ENCODE results near the gene ASCL5.

ASCL5 gene

DNA sequence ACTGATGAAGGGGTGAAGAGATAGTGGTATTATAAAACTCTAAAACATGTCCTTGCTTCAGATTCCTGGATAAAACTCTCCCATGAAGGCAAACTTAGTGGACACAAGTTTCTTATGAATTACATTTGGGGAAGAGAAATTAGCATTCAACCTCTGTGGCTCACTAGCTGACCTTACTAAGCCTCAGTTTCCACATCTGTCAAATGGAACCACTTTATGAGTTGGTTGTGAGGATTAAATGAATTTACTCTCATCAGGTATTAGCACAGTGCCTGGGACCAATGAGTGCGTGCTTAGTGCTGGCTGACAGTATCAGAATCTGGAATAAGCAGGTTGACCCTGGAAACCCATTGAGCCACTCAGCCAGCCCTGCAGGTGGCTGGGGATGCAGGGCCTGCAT is 17.3 kb downstream of the ASCL5 start:
- DNase-seq = no peak

DNA sequence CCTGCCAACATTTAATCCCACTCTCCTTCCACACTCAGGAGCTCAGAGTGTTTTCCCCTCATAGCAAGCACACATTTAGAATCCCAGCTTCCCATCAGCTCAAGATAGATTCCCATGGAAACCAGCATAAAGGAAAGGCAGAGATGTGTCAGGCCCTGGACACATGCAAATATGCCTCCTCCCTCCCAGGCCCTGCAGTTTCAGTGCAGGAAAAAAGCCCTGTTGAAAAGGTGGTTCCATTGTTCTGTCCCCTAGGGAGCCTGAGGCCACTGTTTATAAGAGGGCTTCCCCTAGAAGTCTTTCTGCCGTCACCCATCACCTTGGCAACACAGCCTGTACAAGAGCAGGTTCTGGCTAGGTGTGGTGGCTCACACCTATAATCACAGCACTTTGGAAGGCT is 18.4 kb downstream of the ASCL5 start:
- no peak for DNase-seq

DNA sequence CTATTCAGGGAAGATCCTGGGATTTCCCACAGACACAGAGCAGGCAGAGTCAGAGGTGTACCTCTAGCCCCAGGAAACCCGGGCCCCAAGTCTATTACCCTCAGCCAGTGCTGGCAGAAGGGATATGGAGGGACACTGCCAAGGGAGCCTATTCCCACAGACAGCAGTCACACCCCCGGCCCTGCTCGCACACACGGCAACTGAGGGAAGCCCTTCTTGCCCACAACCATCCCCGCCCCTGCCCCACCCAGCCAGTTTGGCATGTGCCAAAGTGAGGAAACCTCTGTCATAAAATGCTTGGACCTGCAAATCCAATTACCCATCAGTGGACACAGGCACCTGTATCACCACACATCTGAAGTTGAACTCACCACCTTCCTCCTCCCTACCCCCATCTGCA is 21.3 kb downstream of the ASCL5 start:
- no peak for DNase-seq

DNA sequence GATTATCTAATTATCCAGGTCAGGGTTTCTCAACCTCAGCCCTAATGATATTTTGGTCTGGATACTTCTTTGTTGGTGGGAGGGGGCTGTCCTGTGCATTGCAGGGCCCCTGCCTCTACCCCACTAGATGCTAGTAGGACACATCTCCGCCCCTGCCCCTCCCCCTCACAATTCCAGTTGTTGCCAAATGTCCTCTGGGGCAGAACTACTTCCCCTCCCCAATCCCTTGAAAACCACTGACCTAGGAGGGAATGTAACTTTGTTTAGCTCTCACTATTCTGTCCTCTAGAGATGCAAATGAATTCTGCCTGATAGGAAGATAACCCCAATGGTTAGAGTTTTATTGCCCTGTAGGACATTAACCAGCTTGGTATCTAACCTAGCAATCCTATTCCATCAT is 22.8 kb downstream of the ASCL5 start:
- DNase-seq = no peak

DNA sequence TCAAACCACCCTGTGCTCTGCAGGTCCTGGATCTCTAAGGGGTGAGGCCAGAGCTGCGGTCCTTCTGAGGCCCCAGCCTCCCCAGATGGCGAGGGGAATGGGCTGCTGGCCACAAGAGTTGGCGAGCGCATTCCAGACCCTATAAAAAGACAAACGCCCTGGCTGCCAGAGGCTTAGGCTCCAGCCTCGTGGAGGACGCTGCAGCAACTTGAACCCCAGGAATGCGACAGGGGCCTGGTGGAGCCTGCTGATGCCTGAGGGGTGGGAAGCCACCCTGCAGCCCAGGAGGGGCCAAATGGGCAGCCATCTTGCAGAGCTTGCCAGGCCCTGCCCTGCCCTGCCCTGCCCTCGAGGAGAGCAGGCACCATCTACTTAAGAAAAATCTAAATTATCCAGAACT is 23.3 kb downstream of the ASCL5 start:
- no peak for DNase-seq

DNA sequence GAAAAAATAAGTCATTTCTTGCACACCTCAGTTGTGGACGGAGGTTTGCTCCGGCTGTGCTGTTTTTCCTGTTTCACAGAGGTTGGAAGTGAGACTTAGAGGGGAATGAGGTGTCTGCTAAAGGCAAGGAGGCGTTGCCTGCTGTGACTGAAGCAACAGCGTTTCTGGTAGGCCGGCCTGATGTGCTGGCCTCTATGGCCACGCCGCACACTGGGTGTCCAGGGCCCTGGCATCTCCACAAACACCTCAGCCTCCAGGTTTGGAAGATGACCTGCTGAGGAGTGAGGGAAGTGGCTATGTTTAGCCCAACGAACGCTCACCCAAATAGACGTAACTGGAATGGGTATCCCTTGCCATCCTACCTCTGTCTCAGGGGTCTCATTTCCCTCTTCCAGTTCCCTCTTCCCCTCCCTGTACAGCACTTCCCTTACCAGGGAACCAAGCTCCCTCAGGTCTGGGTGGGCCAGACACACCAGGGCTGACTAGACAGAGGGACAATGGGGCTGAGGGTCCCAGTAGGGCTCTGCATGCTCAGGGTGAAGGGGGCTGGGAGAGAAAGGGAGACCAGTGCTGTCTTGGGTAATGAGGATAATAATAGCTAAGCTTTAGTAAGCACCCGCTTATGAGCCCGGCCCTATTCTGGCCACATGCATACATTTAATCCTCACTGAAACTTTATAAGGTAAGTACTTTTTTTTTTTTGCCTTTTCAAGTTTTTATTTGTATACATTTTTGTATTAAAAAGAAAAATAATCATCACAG is 26.6 kb downstream of the ASCL5 start:
- no peak for DNase-seq

DNA sequence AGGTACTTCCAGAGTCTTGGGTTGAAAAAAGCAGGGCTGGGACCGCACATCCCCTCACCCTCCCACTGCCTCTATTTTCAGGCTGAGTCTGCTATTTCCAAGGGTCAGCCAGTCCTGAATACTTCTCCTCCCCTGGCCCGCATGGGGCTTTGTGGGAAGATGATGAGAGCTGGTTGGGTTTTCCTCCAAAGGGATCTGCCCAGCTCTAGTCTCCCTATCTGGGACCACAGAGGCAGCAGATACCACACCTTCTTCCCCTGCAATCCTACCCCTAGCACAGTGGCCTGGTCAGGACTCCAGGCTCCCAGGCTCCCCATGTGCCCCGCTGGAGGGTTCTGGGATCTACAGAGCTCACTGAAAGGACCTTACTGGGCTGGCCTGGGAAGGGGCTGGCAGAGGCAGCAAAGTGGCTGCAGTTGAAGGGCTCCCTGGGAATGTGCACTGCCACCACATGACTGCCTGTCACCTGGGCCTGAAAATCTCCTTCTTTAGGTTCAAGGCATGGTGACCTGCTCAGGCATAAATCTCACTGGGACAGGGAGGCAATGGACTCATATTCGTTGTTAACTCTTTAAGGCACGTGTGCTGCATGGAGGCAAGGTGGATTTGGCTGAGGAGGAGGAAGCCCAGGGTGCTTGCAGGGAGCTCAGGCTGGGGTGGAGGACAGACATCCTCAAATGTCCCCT is 27.8 kb downstream of the ASCL5 start:
- DNase-seq = no peak

DNA sequence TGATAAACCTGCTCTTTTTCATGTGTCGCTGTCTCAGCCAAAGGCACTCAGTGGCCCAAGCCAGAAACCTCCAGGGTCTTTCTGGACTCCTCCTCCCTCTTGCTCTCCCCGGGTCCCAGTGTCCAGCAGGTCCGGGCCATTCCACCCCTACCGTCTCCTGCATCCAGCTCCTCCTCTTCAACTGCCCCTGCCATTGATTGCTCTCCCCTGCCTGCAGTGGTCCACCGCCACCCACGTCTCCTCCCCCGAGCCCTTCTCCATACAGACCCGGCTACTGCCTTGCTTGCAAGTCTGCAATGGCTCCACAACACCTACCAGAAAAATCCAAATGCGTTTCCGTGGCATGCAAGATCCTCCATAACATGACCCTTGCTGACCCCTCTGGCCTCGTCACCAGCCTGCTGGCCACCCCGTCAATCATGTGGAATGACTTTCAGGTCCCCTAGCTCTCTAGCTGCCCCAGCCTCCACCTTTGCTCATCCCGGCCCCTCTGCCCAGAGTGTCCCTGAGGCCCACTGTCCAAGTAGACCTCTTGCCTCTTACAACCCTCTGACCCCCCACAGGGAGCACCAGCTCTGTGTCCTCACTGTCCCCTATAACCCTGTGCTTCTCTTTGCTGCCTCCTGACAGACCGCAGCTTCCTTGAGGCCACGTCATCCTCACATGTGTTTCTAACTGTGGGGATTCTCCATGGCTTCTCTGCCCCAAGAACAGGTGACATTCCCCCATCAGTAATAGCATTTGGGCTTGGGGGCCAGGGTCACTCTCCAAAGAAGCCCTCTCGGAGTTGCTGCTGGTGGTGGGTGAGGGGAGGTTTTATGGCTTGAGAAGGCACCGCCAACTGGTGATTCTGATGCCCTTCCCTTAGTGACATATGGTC is 29.8 kb downstream of the ASCL5 start:
- no peak for DNase-seq

DNA sequence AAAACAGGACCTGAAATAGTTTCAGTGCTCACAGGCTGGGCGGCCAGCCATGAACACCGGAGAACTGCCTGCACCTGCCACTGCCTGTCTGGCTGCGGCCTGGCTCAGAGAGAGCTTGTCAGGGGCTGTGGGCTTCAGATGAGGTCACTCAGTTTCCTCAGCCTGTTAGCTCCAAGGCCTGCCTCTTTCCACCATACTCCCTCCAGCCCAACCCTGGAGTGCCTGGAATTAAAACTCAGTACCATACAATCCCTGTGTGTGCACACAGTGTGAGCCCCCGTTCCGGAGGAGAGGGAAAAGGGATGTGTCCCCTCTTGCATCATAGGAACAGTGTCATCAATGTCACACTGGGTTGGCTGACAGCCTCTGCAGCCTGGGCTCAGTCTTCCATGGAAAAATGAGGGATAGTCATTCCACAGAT is 30.9 kb downstream of the ASCL5 start:
- DNase-seq = no peak

DNA sequence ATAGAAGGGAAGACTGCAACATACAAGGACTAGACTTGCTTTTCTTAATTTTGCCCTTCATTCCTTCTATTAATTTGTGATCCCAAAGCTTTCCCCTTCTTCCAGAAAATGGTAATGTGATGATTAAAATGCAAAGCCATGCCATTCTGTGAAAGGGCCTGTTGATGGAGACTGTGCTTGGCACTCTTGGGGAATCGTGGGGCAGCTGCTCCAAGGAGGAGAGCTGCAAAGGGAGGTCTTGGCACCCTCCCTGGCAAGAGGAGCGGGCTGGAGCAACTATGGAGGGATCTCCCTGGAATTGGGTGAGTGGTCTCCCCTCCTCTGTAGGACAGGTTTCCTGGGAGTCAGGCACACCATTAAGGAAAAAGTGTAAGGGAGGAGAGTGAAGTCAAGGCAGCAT is 31.4 kb downstream of the ASCL5 start:
- no peak for DNase-seq

DNA sequence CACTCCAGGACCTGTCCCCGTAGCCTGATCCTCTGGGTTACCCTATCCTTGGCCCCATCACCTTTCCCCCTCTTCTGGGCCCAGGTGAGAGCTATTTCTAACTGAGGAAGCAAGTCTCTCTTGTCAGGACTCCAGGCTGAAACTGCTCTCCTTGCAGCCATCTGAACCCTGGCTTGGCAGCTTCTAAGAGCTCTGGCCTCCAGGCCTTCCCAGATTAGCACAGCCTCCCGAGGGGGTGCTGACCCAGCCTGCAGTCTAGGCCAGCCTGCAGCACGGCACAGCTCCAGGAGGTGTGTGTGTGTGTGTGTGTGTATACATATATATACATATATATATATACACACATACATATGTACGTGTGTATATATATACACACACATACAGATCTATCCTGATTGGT is 32.2 kb downstream of the ASCL5 start:
- DNase-seq = no peak

DNA sequence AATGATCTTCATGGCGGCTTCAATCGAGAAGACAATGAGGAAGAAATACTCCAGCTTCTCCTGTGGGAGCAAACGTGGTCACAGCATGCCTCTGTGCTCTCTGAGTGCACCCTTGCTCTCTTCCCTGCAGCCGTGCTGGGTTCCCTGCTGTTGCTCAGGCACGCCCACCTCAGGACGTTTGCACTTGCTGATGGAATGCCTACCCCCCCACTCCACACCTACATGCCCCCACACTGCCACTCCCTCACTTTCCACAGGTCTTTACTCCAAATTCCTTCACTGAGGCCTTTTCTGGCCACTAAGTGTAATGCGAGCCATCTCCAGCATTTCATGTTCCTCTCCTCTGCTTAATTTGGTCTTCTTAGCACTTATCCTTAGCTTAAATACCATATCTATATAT is 33.0 kb downstream of the ASCL5 start:
- no peak for DNase-seq

DNA sequence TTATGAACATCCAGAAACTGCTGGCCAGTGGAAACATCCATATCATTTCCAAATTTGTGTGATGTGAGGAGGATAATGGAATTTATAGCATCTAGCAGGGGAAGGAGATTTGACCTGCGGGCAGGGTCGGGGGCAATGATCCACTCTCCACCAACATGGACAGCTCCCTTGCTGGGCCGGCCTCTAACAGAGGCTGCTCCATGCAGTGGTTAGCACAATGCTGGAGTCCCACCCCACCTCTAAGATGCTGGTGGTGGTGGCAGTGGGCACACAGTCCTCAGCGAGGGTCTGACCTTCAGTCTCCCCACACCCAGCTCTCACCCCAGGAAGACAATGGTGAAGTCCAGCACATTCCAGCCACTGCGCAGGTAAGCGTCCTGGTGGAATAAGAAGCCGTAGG is 33.4 kb downstream of the ASCL5 start:
- no peak for DNase-seq

DNA sequence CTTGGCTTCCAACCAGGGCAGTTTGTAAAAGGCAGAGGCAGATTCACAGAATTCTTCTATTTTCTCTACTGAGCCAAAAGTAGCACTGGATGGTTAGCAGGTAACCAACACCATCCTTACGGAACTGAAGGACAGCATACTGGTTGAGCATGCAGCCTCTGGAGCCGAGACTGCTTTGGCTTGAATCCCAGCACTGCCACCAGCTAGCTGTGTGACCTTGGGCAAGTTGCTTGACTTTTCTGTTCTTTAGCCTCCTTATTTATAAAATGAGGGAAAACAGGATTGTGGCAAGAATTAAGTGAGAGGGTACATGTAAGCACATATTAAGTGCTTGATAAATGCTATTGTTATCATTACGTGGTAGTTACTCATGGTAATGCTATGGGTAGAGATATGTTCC is 34.2 kb downstream of the ASCL5 start:
- DNase-seq = no peak

DNA sequence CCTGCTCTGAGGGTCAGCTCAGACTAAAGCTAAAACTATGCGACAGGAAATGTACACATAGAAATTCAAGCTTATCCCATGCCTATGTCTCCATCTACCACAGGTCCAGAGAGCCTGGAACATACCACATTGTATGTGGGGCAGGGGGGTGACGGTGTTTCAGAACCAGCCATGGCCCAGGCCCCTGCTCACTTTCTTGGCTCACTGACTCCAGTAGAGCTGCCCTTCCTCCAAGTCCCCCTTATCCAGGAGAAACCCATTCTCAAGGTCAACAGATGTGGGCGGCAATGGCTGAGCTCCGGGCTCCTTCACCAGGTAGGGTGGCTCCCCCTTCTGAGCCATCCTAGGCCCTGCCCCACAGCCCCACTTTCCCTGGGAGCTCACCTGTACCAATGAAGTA is 35.7 kb downstream of the ASCL5 start:
- no peak for DNase-seq

DNA sequence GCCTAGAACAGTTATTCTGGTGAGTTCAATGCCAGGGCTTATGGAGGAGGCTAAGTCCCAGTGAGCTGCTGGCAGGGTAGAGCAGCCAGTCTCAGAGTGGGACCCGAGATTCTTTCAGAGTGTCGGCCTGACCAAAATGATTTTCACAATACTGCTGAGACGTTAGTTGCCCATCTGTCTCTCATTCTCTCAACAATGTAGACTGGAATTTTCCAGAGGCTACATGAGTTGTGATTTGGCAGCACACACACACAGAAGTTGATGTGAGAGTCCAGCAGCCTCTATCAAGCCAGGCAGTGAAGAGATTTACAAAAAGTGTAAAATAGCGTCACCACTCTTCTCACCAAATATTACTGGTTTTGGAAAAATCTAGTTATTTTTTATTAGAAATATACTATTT is 36.4 kb downstream of the ASCL5 start:
- DNase-seq = no peak

DNA sequence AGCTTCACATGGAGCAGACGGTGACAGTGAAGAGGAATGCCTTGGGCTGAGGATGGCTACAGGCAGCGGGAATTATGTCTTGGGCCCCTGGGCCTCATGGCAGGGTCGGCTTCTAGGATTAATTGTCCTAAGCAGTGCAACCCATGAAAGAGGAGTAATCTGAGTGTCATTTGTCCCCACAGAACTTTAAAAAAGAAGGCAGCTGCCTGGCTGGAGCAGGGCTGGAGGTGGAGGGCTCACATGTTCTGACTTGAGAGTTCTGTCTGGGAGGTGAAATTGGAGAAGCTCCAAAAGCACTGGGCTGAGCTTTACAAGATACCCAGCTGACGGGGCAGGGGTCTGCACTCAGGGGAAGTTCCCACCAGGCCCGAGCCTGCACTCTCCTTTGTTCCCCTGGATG is 37.4 kb downstream of the ASCL5 start:
- DNase-seq = no peak

DNA sequence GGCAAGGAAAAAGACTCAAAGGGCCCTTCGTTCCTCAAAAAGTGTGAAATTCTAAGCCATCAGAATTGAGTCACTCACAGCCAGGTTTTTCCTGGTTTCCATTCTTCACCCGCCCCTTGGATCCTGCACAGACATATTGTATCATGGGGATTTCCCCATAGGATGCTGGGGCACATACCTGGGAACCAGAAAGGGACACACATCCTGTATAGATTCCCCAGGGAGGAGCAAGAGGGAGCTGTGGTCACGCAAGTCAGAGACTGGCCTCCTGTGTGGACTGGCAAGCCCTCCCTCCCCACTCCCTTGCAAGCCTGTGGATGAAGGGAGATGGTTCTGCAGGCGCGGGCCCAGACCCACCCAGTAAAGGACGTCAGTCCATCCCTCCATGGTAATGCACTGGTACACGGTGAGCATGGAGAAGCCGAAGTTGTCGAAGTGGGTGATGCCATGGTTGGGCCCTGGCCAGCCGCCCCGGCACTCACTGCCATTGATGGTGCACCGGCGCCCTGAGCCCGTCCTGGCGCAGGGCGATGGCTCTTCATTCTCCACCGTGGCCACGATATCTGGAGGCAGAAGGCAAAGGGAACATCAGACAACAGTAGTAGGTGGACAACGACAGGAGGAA is 38.0 kb downstream of the ASCL5 start:
- no peak for DNase-seq

DNA sequence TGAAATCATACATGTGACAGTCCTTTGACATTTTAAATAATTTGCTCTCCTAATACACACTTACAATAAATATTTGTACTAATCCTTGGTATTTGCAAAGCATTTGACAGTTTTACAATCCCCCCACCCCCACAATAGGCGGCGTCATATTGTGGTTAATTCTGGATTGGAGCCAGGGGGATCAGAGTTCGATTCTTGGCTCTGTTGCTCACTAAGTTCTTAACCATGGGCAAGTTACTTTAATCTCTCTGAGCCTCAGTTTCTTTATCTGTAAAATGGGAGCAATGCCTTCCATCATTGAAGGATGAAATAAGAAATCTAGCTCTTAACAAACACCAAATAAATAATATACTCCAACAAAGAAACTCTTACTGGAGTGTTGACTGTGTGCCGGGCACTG is 38.6 kb downstream of the ASCL5 start:
- no peak for DNase-seq

DNA sequence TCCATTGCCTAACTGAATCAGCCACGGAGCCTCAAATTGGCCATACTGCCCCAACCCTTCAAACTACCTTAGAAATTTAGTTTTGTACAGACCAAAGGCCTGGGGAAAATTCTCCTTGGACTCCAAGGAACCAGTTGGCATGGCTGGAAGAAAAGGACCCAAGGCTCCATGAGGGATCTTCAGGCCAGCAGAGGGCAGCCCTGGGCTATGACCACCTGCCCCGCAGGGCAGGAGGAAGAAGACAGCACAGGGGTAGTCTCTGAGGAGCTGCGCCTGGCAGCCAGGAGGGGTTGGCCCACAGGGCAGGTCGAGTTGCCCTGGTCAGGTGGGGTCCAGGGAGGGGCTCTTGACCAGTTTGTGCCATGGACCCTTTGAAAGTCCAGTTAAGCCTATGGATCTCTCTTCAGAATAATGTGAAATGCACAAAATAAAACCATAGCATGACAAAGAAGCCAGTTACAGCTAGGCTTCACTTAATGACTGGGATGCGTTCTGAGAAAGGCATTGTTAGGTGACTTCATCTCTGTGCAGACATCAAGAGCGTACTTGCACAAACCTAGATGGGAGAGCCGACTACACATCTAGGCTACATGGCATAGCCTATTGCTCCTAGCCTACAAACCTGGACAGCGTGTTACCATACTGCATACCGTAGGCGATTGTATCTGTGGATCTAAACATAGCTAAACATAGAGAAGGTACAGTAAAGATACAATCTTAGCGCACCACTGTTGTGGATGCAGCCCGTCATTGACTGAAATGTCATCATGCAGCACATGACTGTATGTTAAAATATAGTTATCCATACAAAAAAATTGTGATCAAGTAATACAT is 40.9 kb downstream of the ASCL5 start:
- DNase-seq = peak; percentile 72

DNA sequence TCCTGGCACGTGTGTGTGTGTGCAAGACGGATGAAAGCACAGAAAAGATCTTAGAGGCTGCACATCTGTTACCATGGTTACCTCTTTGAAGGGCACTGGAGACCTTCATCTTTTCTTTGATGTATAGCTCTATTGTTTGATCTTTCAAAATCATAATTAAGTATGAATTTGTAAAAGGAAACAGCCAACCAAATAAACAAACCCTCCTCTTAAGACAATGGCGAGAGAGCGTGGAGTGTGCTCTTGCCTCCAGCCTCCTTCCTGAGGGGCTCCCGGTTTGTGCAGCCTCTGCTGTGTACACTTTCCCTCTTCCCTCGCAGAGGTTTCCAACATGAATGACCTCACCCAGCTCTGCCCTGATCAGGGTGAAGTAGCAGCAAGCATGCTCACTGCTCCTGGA is 42.7 kb downstream of the ASCL5 start:
- no peak for DNase-seq

DNA sequence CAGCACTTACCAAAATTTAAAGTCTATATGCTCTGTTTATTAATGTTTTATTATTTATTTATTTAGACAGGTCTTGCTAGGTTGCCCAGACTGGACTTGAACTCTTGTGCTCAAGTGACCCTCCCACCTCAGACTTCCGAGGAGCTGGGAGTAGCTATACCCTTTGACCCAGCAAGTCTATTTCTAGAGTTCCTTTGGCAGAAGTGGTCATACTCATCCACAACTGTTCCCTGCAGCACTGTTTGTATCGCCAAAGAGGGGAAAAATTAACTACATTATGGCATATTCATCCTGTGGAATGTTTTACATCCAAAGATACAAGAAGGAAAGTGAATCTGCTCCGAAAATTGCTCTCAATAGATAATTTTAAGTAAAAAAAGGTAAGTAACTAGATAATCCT is 43.2 kb downstream of the ASCL5 start:
- no peak for DNase-seq
